HG02588 (cell line): ENCODE results near the gene KLHL30.
"Not testable (repeated sequence)": the region's sequence is repeated elsewhere in the genome, so short reads cannot be mapped to it uniquely, and the experiment has no call there.

Experiments used
- ATAC-seq: cut with Tn5 transposase; IDR thresholded peaks from one replicate; pipeline ENCODE4 v1.9.1; 2021; ENCODE audit warnings: mild to moderate bottlenecking, moderate library complexity; ENCODE audit not compliant: unreplicated experiment

The KLHL30 gene

DNA sequence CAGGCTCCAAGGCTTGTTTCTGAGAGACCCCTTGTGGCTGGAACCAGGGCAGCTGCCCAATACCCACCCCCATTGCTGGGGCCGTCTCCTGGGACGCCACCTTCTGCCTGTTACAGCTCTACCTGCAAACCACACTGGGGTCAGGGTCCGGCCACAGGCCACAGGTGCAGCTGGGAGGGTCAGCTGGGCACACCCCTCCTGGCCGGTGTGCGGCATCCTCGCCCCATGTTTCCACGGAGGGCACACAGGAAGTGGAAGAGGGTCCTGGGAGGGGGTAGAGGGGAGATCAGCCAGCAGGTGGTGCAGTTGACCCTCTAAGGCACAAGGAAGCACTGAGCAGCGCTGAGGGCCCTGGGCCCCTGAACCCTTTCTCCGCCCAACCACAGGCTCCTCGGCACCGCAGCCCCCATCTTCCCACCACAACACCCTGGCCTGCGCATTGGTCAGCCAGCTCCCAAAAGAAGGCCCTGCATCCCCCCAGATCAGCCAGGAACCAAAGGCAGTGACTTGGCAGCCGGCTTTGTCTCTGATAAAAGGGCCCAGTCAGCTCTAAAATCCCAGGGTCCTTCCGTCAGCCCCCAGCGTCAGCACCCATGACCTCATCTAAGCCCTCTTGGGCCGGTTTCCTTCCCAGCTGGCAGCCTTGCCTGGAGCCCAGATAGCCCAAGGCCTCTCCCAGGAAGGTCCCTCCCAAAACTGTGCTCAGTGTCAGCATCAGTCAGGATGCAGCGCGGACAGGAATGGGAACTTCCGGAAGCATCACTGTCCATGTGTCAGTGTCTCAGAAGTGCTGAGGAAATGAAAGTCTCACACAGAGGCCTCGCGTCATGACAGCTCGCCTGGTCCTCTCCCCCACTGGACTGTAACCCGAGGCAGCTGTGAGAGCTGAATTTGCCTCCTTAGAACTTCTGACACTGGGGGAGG, 22.0 kb downstream of the KLHL30 start:
- no peak for ATAC-seq

DNA sequence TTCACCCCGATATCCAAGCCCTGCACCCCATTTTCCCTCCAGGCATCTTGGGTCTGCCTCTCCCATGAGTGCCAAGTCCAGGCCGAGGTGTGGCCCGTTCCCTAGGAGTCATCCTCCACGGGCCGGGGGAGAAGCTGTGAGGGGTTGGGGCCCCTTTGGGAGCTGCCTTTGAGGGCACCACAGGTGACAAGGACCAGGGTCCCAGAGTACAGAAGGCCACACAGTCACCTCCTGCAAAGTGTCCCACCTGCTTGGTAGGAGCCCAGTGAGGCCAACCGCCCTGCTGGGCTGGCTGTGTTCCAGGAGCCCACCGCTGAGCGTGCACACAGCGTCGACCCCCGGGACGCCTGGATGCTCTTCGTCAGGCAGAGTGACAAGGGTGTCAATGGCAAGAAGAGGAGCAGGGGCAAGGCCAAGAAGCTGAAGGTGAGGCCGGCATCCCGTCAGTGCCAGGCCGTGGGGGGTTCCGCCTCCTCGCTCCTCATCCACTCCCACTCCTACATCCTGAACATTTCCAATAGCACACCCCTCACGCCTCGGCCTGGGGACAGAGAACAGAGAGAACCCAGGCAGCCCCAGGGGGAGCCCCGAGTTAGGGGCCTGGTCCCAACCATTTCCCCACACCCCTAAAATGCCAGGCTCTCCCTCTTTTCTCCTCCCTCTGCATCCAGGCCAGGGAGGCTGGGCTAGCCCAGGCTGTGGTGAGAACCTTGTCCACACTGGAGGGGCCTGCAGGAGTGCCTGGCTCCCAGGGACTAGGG, 23.0 kb downstream of the KLHL30 start:
- no peak for ATAC-seq

DNA sequence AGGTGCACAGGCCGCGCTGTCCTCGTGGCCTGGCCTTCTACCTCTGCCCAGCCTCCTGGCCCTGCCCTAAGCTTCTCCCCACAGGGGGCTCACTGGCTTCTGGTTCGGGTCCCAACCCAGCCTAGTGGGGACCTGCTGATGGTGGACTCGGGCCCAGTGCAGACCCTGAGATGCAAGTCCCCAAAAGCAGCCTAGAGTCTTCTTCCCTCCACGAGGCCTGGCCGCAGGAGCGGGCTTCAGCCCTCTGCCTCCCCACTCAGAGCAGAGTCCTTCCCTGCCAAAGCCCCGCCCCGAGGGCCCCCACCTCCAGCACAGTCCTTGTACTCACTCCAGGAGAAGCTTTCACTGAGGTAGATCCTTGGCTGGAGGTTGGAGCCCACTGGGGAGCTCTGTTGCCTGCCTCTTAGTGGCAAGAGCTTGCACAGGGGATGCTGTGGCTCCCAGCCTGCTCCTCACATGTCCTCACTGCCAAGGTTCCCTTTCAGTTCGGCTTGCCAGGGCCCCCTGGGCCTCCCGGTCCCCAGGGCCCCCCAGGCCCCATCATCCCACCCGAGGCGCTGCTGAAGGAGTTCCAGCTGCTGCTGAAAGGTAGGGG, 23.9 kb downstream of the KLHL30 start:
- ATAC-seq, result no peak

DNA sequence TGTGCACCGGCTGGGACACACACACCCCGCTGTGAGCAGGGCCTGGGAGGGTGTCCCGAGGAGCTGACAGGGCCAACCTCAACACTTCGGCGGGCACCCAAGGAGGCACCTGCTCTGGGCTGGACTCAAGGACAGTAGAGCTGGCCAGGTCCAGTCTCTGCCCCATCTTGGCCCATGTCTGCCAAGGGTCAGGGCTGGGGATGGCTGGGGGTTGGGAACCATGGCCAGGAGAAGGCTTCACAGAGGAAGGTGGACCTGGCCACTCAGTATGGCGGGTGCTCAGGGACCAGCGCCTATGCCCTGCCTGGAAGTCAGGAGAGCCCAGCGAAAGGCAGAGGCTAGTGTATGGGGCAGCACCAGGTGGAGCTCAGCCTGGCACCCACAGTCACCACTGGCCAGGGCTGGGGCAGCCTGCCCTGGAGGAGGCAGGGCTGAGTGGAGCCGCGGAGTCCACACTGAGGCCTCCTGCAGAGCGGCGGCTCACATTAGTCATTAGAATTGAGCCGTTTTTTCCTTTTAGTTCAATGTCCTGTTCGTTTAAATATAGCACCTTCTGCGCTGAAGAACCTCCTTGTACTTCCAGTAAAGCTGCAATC, 24.5 kb downstream of the KLHL30 start:
- ATAC-seq, result no peak

DNA sequence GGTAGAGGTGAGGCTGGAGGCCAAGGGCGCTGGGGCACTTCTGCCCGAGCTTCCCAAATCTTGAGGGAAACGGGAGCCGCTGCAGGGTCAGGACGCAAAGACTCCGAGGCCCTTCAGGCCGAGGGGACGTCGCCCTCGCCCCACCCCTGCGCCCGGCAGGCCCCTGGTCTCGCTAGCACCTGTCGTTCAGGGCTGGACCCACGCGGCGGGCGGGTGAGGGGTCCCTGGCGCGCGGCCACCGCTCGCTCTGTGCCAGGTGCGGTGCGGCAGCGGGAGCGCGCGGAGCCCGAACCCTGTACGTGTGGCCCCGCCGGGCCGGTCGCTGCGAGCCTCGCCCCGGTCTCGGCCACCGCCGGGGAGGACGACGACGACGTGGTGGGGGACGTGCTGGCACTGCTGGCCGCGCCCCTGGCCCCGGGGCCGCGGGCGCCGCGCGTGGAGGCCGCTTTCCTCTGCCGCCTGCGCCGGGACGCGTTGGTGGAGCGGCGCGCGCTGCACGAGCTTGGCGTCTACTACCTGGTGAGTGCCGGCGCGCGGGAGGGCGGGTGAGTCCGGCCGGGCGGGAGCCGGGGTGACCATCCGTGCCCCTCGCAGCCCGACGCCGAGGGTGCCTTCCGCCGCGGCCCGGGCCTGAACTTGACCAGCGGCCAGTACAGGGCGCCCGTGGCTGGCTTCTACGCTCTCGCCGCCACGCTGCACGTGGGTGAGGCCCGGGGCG, 25.2 kb downstream of the KLHL30 start:
- ATAC-seq, result no peak

DNA sequence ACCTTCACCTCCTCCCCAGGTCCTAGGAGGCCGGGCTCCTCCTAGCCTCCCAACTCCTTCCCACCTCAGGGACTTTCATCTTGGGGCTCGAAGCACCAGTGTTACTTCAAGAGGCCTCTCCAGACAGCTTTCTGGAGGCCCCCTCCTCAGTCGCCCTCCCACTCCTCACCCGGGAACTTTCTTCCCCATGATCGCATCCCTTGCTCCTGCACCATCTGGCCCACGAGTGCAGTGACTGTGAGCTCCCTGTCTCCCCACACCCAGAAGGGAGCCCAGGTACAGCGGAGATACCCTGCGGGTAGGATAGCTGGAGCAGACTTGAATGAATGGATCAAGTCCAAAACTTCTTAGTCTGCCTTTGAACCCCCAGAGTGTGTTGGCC, 26.4 kb downstream of the KLHL30 start:
- no peak for ATAC-seq

DNA sequence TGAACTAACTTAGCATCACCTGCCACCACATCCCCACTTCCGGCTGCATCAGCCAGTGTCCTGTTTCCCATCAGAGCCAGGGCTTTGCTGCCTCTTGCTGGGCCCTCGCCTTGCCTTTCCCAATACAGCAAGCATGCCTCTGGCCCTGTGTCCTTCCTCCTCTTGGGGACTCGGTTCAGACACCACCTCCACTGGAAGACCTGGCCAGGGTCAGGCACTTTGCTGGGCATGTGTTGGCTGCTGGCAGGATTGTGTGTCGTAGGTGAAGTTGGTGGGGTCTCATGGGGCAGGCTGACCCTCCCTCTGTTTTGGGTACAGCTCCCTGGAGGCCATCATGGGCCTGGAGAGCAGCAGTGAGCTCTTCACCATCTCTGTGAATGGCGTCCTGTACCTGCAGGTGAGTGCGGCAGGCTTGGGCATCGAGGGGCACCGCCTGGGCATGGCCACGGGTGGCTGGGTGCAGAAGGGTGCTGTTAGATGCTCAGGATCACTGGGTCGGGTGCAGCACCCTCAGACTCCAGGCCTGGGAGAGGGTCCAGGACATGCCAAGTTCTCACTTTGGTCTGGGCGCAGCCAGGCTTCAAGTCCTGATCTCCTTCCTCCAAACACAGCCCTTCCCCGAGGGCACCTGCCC, 26.9 kb downstream of the KLHL30 start:
- no peak for ATAC-seq

DNA sequence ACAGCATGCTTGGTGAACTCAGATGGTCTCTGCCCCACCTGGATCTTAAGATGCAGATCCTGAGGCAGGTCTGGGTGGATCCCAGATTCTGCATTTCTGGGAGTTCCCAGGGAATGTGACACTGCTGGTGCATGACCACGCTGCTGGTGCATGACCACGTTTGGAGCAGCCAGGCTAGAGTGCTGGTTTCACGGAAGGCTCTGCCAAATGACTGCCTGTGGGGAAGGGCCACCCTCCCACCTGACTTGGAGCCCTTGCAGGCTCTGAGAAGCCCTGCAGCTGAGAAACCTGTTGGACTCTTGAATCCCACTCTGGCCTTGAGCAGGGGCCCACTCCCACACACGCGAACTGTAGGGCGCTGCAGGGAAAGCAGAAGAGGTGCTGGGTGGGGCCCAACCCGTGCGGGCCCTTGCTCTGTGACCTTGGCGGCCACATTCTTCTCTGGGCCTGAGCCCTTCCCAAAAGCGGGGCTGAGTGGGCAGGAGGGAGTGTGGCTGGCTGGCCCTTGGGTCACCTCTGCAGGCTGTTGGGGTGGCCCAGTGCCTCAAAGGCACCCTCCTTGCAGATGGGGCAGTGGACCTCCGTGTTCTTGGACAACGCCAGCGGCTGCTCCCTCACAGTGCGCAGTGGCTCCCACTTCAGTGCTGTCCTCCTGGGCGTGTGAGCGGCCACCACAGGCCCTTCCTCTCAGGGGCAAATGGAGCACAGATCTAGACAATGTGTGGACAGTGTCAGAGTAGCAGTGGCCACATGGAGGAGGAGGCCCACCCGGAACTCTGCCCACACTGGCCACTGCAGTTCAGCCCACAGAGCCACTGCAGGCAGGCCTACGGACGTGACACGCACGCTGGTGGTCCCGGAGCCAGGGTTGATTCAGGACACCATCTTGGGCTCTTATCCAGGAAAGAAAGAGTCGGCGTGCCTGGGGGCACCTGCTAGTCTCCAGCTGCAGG, 28.2 kb downstream of the KLHL30 start:
- ATAC-seq, result no peak

DNA sequence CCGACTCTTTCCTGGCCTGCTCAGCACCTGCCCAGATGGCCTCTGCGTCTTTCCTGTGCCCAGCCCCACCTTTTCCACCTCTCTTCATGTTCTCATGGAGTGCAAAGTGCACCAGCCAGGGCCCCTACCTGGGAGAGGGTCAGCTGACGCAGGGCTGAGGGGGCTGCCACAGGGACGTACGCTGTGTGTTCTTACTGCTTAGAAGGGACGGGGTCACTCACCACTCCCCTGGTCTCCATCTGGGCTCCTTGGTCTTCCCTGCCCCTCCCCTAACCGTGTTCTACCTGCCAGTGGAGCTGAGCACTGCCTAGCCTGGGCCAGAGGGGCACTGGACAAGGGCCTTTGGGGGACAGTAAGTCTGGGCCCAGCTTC, 28.9 kb downstream of the KLHL30 start:
- ATAC-seq, result no peak

DNA sequence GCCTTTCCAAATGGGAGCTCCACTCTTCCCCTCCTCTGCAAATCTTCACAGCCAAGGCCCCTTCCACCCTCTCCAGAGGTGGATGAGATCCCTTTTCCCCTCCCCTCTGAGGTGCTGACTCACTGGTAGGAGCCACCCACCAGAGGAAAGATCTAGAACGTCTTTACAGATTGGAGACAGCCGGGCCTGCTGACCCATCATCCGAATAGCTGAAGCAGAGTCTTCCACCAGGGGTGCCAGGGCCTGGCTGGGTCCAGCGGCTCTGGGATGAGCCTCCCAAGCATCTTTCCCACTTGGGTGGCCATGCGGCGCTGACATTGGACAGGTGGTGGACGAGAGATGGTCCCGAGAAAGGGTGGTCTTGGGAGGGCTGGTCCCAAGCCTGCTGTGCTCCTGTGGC, 29.3 kb downstream of the KLHL30 start:
- ATAC-seq, result no peak

DNA sequence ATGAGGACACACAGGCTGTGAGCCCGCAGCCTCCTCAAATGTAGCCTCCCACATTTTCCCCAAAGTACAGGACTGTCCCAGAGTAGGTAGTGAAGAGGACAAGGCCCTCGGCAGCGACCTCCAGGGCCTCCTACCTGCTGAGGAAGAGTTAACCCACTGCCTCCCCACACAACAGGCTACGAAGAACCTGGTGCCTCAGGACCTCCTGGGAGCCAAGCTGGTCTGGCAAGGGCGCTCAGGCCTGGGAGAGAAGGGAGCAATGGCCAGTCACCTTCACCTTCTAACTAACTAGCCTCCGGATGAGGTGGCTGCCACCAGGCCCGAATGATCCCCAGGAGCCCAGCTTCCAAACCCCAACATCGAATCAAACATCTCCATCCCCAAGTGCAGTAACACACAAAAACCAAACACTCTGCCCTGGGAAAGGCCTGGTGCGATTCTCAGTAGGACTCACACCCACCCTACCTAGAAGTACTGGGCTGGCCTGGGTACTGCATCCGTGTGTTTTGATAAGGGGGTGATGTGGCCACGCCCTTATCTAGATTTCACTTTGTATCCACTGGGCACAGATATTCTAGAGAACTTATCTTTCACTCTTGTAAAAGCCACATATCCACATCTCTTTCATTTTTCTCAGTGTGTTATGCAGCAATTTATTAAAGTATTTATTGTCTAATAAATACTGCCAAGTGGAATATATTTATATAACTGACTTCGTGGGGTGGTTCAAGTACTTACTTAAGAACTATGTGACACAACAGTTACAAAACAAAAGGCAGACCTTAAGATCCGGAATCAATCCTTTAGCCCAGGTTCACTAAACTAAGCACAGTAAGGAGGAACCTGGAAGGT, 30.0 kb downstream of the KLHL30 start:
- ATAC-seq, result no peak

DNA sequence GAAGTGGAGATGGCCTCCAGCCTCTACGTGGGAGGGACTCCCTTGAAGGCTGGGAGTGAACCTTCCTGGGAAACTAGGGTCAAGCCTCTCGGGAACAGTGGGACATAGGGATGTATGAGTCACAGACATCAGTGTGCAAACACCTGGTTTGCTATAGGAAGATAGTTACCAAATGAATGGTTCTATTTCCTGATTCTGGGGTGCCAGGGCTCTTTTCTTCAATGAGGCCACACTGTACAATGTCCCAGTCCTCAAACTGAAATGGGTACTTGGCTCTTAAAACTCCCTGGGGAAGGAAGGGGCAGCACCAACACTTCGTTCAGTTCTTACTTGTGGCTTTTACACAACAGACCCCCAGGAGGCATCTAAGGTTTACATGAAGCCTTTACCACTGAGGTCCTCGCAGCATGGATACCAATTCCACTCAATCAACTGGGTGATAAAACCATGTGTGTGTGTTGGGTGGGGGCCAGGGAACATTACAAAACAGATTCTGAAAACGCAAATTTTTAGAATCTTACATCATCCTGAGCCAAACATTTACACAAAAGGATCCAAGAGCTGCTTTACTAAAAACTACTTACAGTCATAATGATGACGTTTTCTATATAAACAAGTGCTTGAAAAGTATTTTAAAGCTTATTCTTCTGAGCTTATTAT, 30.7 kb downstream of the KLHL30 start:
- no peak for ATAC-seq

DNA sequence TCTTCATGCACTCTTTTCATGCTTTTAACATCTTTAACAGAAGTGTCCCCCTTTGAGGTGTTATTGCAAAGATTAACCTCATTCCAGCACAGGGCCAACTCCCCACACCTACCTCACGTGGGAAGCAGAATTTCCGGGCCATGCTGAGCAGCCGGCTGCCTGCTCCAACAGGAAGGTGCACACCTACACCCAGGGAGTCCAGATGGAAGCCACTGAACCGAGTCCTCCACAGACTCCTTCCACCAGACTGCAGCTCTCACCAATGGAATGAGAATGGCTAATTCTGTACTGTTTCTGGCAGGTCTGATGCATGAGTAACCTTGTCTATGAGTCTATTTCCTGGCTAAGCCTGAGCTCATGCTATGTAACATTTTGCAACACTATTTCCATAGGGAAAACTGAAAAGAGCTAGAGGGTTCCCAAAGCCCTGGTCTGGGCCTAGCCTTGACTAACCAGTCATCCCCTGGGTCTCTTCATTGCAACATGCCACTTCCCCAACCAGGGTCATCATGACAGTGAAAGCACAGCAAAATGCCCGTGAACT, 31.3 kb downstream of the KLHL30 start:
- no peak for ATAC-seq

DNA sequence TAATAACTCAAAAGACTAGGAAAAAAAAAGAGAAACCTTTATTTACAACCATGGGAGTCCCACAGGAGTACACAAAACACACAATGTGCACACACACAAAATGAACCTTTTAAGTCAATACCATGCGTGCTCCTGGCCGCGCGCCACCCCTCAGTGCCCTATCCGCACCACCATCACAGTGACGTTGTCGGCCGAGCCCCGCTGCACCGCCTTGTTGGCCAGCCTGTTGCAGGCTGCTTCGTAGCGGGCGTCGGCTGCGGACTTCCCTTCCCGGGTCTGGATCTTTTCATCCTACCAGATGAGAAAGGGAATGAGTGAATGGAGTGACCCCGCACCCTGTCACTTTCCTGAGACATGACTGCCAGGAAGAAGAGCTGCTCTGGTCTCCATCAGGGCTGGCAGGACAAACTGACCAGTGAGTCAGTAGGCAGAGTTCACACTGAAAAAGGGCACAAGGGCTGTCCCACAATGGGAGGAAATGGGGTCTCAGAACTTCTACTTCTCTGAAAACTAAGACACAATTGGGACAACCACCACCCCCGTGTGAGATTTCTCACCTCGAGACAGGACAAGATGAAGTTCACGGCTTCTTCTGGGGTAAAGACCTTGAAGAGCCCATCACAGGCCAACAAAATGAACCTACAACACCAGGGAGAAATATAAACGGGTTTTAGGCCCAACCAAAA, 32.1 kb downstream of the KLHL30 start:
- no peak for ATAC-seq

DNA sequence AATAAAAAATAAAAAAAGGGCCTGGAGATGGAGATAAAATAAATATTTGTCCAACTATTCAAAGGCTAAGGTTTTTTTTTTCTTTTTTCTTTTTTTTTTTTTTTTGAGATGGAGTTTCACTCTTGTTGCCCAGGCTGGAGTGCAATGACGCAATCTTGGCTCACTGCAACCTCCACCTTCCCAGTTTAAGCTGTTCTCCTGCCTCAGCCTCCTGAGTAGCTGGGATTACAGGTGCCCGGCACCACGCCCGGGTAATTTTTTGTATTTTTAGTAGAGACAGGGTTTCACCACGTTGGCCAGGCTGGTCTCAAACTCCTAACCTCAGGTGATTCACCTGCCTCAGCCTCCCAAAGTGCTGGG, 32.6 kb downstream of the KLHL30 start:
- ATAC-seq, result not testable (repeated sequence)

DNA sequence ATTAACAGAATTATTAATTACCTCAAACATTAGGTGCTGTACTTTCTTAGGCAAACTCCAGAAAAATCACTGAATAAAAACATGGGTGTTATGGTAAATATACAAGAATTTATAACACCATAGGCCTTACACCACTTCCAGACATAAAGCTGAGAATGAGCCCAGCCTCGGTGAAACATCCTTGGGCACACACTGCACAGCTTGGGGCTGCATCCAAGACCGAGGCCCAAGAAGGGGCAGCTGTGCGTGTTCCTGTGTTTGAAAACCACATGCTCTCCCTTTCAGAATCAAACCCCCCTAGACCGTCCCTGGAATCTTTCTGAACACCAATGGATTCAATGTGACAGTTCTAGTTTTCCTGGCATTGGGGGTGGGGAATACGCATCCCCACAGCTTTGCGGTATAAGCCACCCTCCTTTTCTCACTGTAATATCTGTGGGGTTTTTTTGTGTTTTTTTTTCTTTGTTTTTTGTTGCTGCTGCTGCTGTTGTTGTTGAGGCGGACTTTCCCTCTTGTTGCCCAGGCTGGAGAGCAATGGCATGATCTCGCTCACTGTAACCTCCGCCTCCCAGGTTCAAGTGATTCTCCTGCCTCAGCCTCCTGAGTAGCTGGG, 33.2 kb downstream of the KLHL30 start:
- ATAC-seq, result no peak

DNA sequence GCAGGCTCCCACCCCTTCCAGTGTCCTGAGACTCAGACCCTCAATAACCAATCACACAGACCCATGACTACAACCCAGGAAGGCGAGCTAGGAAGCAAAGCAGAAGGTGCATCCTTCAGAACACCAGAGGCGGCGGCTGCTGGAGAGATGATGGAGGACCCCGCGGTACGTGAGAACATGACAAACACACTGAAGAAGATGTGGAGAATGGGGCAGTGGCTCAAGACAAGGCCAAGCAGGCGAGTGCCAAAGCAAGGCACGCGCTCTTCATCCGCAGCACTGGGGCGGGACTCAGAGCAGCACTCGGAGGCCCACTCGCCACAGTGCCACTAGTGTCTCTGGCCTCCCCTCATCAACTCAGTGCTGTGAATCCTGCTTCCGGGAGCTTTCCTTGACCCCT, 34.0 kb downstream of the KLHL30 start:
- no peak for ATAC-seq
